HepG2 (cell line): ENCODE results near the gene EMC1. TPM values are rescaled to one million over a fixed set of nuclear protein-coding genes. Genes with fewer than 3 reads are reported as not detected.

Source experiments
- AGO2 ChIP-seq: fragments of 200-400 bp; formaldehyde crosslinking; optimal IDR thresholded peaks from 2 replicates; pipeline ENCODE3; 2017; ENCODE audit warnings: mild to moderate bottlenecking, low read depth, low read length, moderate library complexity
- ARNTL ChIP-seq: sonication (generic); formaldehyde crosslinking; IDR thresholded peaks from 2 replicates; pipeline ENCODE4 v1.4.0; 2020; ENCODE audit warnings: mild to moderate bottlenecking, missing genetic modification reagents
- ERF ChIP-seq: IDR thresholded peaks from 2 replicates; pipeline ENCODE4 v1.6.1; 2018; ENCODE audit warnings: missing biosample characterization, missing genetic modification reagents
- ESRRA ChIP-seq: sonication (generic); formaldehyde crosslinking; IDR thresholded peaks from 2 replicates; pipeline ENCODE4 v1.5.1; 2020; ENCODE audit warnings: mild to moderate bottlenecking, low read depth, missing genetic modification reagents
- ETV5 ChIP-seq: IDR thresholded peaks from 2 replicates; pipeline ENCODE4 v1.6.1; 2018; ENCODE audit warnings: missing biosample characterization, missing genetic modification reagents, inconsistent platforms, borderline replicate concordance
- MZF1 ChIP-seq: sonication (generic); formaldehyde crosslinking; IDR thresholded peaks from 2 replicates; pipeline ENCODE4 v1.8.1; 2023; ENCODE audit warnings: mild to moderate bottlenecking, missing genetic modification reagents, borderline replicate concordance
- RAD51 ChIP-seq: fragments of 450-650 bp; IDR thresholded peaks from 2 replicates; pipeline ENCODE4 v1.6.1; 2016; ENCODE audit warnings: borderline replicate concordance
- RARG ChIP-seq: sonication (generic); formaldehyde crosslinking; IDR thresholded peaks from 2 replicates; pipeline ENCODE4 v1.4.0; 2020; ENCODE audit warnings: low read depth, mild to moderate bottlenecking, missing genetic modification reagents
- RBM39 ChIP-seq: fragments of 200-400 bp; formaldehyde crosslinking; IDR thresholded peaks from one replicate; pipeline ENCODE4 v1.6.1; 2018; ENCODE audit warnings: antibody characterized with exemption, mild to moderate bottlenecking, low read depth, low read length; ENCODE audit not compliant: poor library complexity, severe bottlenecking
- SMAD3 ChIP-seq: sonication (generic); formaldehyde crosslinking; IDR thresholded peaks from 2 replicates; pipeline ENCODE4 v1.4.0; 2020; ENCODE audit warnings: missing genetic modification reagents
- SMARCC2 ChIP-seq: fragments of 450-650 bp; IDR thresholded peaks from 2 replicates; pipeline ENCODE4 v1.6.1; 2017; ENCODE audit warnings: antibody characterized with exemption, mild to moderate bottlenecking
- ZBTB42 ChIP-seq: sonication (generic); formaldehyde crosslinking; IDR thresholded peaks from 2 replicates; pipeline ENCODE4 v1.5.0; 2020; ENCODE audit warnings: mild to moderate bottlenecking, missing genetic modification reagents
- ZBTB44 ChIP-seq: sonication (generic); formaldehyde crosslinking; IDR thresholded peaks from 2 replicates; pipeline ENCODE4 v1.4.0; 2020; ENCODE audit warnings: missing genetic modification reagents
- ZFAT ChIP-seq: sonication (generic); formaldehyde crosslinking; conservative IDR thresholded peaks from 2 replicates; pipeline ENCODE4 v1.8.1; 2023; ENCODE audit warnings: missing genetic modification reagents, inconsistent platforms
- ZNF260 ChIP-seq: sonication (generic); formaldehyde crosslinking; IDR thresholded peaks from 2 replicates; pipeline ENCODE4 v1.4.0; 2020; ENCODE audit warnings: missing genetic modification reagents, low read depth, mild to moderate bottlenecking, borderline replicate concordance
- ZNF589 ChIP-seq: sonication (generic); formaldehyde crosslinking; conservative IDR thresholded peaks from 2 replicates; pipeline ENCODE4 v1.8.0; 2022; ENCODE audit warnings: mild to moderate bottlenecking, moderate library complexity, missing genetic modification reagents
- ZNF629 ChIP-seq: sonication (generic); formaldehyde crosslinking; conservative IDR thresholded peaks from 2 replicates; pipeline ENCODE4 v1.5.0; 2020; ENCODE audit warnings: missing genetic modification reagents
- ZNF691 ChIP-seq: sonication (generic); formaldehyde crosslinking; IDR thresholded peaks from 2 replicates; pipeline ENCODE4 v1.4.0; 2020; ENCODE audit warnings: missing genetic modification reagents, low read depth, mild to moderate bottlenecking, borderline replicate concordance
- ZNF737 ChIP-seq: sonication (generic); formaldehyde crosslinking; IDR thresholded peaks from 2 replicates; pipeline ENCODE4 v1.5.0; 2020; ENCODE audit warnings: missing genetic modification reagents, mild to moderate bottlenecking, borderline replicate concordance
- polyA plus RNA-seq, 8 experiments: library from polyadenylated mRNA; depleted of rRNA in 3 of 8; stranded (reverse) in 7 of 8; unstranded in 1 of 8; fragments of >200 nt; fragmentation: Illumina TruSeq in 4 of 8; extraction: Trizol in 4 of 8; gene quantifications; 2 replicates each; pipeline versions ENCODE4 v1.2.1 to v1.2.3, GENCODE V29; 2011 to 2016; ENCODE audit warnings: low read depth in 4 of 8, missing spikeins in 1 of 8, mixed read lengths in 1 of 8; ENCODE audit not compliant: insufficient read depth in 1 of 8
- total RNA-seq, 5 experiments: library from RNA; depleted of rRNA; stranded (reverse); fragments of >200 nt; fragmentation: Illumina TruSeq; extraction: Trizol; gene quantifications; 2 replicates each; pipeline ENCODE4 v1.2.3, GENCODE V29; 2016; ENCODE audit warnings: low read depth in 1 of 5
- TF ChIP-seq, protein P1 (sequence below): fragments of 450-650 bp; IDR thresholded peaks from 2 replicates; pipeline ENCODE4 v1.6.1; 2017; ENCODE audit warnings: mild to moderate bottlenecking
- TF ChIP-seq, protein P2 (sequence below): IDR thresholded peaks from 2 replicates; pipeline ENCODE4 v1.6.1; 2012; ENCODE audit warnings: inconsistent platforms

Gene EMC1
- total and polyA plus RNA-seq, 2 of the 13 experiments (the other 11 are each of a cell fraction or from before 2014, with no cell fraction given), result 38.0 to 61.3 TPM

GRCh38 chr1:19222979-19223824 lies 28.1 kb downstream of the EMC1 start (continued):
- TF ChIP-seq, protein P1, sequence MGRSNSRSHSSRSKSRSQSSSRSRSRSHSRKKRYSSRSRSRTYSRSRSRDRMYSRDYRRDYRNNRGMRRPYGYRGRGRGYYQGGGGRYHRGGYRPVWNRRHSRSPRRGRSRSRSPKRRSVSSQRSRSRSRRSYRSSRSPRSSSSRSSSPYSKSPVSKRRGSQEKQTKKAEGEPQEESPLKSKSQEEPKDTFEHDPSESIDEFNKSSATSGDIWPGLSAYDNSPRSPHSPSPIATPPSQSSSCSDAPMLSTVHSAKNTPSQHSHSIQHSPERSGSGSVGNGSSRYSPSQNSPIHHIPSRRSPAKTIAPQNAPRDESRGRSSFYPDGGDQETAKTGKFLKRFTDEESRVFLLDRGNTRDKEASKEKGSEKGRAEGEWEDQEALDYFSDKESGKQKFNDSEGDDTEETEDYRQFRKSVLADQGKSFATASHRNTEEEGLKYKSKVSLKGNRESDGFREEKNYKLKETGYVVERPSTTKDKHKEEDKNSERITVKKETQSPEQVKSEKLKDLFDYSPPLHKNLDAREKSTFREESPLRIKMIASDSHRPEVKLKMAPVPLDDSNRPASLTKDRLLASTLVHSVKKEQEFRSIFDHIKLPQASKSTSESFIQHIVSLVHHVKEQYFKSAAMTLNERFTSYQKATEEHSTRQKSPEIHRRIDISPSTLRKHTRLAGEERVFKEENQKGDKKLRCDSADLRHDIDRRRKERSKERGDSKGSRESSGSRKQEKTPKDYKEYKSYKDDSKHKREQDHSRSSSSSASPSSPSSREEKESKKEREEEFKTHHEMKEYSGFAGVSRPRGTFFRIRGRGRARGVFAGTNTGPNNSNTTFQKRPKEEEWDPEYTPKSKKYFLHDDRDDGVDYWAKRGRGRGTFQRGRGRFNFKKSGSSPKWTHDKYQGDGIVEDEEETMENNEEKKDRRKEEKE, result no peak
- no peak for TF ChIP-seq ZBTB42
- TF ChIP-seq ESRRA (CRISPR knock-in tag), result 0 out of 2 replicates have a peak, but pooled peaks have one; percentile 38
- TF ChIP-seq RAD51, result no peak
- no peak for TF ChIP-seq ZNF589 (CRISPR knock-in tag)
- TF ChIP-seq, protein P2, sequence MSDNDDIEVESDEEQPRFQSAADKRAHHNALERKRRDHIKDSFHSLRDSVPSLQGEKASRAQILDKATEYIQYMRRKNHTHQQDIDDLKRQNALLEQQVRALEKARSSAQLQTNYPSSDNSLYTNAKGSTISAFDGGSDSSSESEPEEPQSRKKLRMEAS, result no peak
- TF ChIP-seq SMARCC2, result no peak
- TF ChIP-seq RARG, result no peak
- no peak for TF ChIP-seq ZBTB44
- TF ChIP-seq ETV5, result peak; percentile 89
- TF ChIP-seq AGO2, result no peak
- TF ChIP-seq MZF1 (CRISPR knock-in tag), result no peak
- no peak for TF ChIP-seq ZNF737
- TF ChIP-seq ERF, result 0 out of 2 replicates have a peak, but pooled peaks have one; percentile 39
- TF ChIP-seq ZNF260, result no peak
- no peak for TF ChIP-seq ZNF629 (CRISPR knock-in tag)
- no peak for TF ChIP-seq SMAD3 (CRISPR knock-in tag)
- no peak for TF ChIP-seq RBM39
- no peak for TF ChIP-seq ARNTL
- no peak for TF ChIP-seq ZFAT (CRISPR knock-in tag)
- no peak for TF ChIP-seq ZNF691 (CRISPR knock-in tag)
